ENCODE data around the gene GSG1L2. TPM values are rescaled to one million over a fixed set of nuclear protein-coding genes. Genes with fewer than 3 reads are reported as not detected.

GSG1L2 gene
- total RNA-seq, 2 donors from 2014 or later: not detected

GRCh38 chr17:9755083-9755482 is 66.8 kb downstream of the GSG1L2 start:
- Mint-ChIP-seq H3K27ac (no peak overlapping the region), H3K27me3 (peaks cover 45% of the 10 kb centered on the region), H3K4me1 (no peaks in the 10 kb centered on the region), H3K9me3 (no peaks in the 10 kb centered on the region), H3K36me3 (ENCODE audit: low read depth) (no peaks in the 10 kb centered on the region), H3K4me3 (no peak overlapping the region)
- ATAC-seq (replicated peaks): no peak

Other genes with a start within 250 kb of the GSG1L2 start
- 10 to 100 TPM; 57.3 to 73.8 TPM for gene STX8, start 246.3 kb downstream of the GSG1L2 start, total RNA-seq
- not detected for gene CFAP52, start 245.4 kb downstream of the GSG1L2 start, total RNA-seq
- gene USP43, start 176.6 kb downstream of the GSG1L2 start, total RNA-seq: 1 to 10 TPM in 1 of 2 donors, under 1 TPM in 1; 0.87 to 1.2 TPM
- gene DHRS7C, start 30.5 kb downstream of the GSG1L2 start, total RNA-seq: not detected
- not detected for gene GLP2R, start 3.8 kb upstream of the GSG1L2 start, total RNA-seq
- not detected for gene RCVRN, start 83.2 kb upstream of the GSG1L2 start, total RNA-seq

Measured in activated T-helper 17 cell treated with anti-CD3 and anti-CD28 coated beads, Interleukin-2, amount 50 U/mL, for 72 hours (primary cell).